ENCODE results near the gene SPINT3. TPM values are rescaled to one million over a fixed set of nuclear protein-coding genes. Genes with fewer than 3 reads are reported as not detected.
A peak's percentile ranks its signal among the peaks of the same experiment; 100 is the strongest.
"Not testable (repeated sequence)": the region's sequence is repeated elsewhere in the genome, so short reads cannot be mapped to it uniquely, and the experiment has no call there.

The SPINT3 gene
- total RNA-seq, 1 donor: not detected

DNA sequence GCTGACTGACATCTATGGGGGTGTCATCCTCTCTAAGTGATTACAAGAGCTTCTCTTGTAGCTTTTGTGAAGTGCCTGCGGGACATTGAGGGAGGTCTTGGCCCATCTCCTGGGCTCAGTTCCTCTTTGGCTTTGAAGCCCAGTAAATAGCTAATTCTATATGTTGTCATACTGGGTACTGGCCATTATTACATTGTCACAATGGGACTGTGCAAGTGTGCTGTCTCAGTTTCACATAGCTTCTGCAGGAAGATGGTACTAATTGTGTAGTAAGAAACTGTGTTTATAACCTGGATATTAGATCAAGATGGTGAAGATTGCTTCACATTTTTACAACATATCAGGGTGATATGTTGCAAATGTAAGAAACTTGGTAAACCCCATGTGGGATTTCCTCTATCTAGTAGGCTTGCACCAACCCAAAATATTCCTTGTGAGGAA is 19.9 kb downstream of the SPINT3 start:
- TF ChIP-seq, protein P1, sequence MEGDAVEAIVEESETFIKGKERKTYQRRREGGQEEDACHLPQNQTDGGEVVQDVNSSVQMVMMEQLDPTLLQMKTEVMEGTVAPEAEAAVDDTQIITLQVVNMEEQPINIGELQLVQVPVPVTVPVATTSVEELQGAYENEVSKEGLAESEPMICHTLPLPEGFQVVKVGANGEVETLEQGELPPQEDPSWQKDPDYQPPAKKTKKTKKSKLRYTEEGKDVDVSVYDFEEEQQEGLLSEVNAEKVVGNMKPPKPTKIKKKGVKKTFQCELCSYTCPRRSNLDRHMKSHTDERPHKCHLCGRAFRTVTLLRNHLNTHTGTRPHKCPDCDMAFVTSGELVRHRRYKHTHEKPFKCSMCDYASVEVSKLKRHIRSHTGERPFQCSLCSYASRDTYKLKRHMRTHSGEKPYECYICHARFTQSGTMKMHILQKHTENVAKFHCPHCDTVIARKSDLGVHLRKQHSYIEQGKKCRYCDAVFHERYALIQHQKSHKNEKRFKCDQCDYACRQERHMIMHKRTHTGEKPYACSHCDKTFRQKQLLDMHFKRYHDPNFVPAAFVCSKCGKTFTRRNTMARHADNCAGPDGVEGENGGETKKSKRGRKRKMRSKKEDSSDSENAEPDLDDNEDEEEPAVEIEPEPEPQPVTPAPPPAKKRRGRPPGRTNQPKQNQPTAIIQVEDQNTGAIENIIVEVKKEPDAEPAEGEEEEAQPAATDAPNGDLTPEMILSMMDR (IDR thresholded peaks at IDR 0.05; ENCODE audit: insufficient read depth, low read length): no peak
- no peak for DNase-seq (ENCODE audit: low read depth)
- no peak overlapping the region for H3K4me3 ChIP-seq (ENCODE audit: low read depth, low read length)

DNA sequence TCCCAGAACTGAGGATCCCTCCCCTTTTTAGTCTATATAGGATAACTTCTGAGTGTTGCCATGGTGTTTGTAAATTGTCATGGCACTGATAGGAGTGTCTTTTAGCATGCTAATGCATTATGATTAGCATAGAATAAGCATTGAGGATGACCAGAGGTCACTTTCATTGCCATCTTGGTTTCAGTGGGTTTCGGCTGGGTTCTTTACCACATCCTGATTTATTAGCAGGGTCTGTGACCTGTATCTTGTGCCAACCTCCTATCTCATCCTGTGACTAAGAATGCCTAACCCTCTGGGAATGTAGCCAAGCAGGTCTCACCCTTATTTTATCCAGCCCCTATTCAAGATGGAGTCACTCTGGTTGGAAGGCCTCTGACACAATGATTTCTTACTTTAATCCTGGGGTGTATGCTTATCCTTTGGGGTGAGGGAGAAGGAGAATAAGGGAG is 26.3 kb downstream of the SPINT3 start:
- peak; percentile 48 for DNase-seq (ENCODE audit: low read depth)
- TF ChIP-seq, protein P1 (IDR thresholded peaks at IDR 0.05; ENCODE audit: insufficient read depth, low read length): no peak
- no peak overlapping the region for H3K4me3 ChIP-seq (ENCODE audit: low read depth, low read length)

DNA sequence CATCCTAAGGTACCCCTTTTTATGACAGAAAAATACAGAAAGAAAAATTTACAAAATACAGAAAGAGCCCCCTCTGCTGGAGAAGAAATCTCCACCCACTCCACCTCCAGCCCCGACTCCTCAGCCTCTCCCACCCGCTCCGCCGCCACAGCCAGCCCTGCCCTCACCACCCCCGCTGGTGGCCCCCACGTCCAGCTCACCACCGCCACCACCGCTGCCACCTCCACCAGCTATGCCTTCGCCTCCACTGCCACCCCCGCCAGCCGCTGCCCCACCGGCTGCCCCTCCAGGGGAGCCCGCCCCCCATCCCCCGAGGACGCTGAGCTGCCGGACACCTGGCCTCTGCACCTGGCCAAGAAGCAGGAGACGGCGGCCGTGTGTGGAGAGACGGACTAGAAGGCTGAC is 28.2 kb downstream of the SPINT3 start:
- DNase-seq (ENCODE audit: low read depth): no peak
- H3K4me3 ChIP-seq (ENCODE audit: low read depth, low read length): no peak overlapping the region
- TF ChIP-seq, protein P1 (IDR thresholded peaks at IDR 0.05; ENCODE audit: insufficient read depth, low read length): no peak

DNA sequence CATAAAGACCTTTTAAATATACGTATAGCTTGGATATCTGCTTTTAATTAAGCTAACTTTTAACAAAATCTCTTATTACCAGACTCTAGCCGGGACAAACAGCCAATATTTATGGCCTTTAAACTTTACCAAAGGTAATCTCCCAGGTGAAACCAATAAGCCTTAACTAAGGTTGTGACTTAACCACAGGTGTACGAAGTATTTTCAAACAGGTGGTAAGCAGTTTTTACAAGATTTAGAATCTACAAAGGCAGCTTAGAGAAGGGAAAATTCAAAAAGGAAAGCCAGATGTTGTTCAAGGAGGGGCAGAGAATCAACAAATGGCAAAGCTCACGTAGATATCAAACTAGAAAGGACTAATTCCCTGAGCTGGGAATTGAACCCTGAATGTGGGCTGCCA is 30.0 kb downstream of the SPINT3 start:
- no peak overlapping the region for H3K4me3 ChIP-seq (ENCODE audit: low read depth, low read length)
- TF ChIP-seq, protein P1 (IDR thresholded peaks at IDR 0.05; ENCODE audit: insufficient read depth, low read length): no peak
- no peak for DNase-seq (ENCODE audit: low read depth)

DNA sequence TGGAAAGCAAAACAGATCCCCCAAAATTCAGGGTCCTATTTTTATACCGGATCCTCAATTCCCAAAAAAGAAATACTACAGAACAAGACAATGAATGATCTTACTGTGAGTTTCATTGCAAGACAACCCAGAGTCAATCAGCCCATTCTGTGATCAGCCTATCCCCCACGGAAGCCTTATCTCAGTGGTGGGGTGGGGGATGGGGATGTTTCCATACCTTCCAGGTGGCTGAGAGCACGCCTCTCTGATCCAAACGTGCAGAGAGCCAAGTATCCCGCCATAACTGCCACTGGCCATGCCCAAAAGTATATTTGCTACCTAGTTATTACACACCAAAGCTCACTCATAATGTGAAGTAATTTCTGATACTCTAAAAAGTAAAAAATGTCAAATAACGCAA is 30.7 kb downstream of the SPINT3 start:
- H3K4me3 ChIP-seq (ENCODE audit: low read depth, low read length): no peak overlapping the region
- TF ChIP-seq, protein P1 (IDR thresholded peaks at IDR 0.05; ENCODE audit: insufficient read depth, low read length): no peak

DNA sequence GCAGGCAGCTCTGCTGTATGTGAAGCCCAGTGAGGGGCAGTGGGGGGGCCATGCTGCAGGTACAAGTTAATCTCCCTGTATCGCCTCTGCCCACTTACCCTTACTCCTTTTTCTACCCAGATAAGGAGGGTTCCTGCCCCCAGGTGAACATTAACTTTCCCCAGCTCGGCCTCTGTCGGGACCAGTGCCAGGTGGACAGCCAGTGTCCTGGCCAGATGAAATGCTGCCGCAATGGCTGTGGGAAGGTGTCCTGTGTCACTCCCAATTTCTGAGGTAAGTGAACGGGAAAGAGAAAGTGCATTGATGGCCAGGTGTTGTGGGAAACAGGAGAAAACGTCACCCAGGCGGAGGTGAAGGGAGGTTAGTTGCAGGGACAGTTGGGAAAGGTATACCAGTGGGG is 35.6 kb downstream of the SPINT3 start:
- no peak for DNase-seq (ENCODE audit: low read depth)
- TF ChIP-seq, protein P1 (IDR thresholded peaks at IDR 0.05; ENCODE audit: insufficient read depth, low read length): no peak
- H3K4me3 ChIP-seq (ENCODE audit: low read depth, low read length): no peak overlapping the region

More for the DNA sequence above, 30.7 kb downstream of the SPINT3 start:
- DNase-seq (ENCODE audit: low read depth): no peak

DNA sequence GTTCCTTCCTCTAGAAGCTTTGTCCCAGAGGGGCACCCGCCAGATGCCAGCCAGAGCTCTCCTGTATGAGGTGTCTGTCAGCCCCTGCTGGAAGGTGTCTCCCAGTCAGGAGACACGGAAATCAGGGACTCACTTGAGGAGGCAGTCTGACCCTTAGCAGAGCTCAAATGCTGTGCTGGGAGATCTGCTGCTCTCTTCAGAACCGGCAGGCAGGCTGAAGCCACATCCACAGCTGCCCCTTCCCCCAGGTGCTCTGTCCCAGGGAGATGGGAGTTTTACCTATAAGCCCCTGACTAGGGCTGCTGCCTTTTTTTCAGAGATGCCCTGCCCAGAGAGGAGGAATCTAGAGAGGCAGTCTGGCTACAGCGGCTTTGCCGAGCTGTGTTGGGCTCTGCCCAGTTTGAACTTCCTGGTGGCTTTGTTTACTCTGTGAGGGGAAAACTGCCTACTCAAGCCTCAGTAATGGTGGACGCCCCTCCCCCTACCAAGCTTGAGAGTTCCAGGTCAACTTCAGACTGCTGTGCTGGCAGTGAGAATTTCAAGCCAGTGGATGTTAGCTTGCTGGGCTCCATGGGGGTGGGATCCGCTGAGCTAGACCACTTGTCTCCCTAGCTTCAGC is 37.8 kb downstream of the SPINT3 start:
- not testable (repeated sequence) for H3K4me3 ChIP-seq (ENCODE audit: low read depth, low read length); DNase-seq (ENCODE audit: low read depth)

DNA sequence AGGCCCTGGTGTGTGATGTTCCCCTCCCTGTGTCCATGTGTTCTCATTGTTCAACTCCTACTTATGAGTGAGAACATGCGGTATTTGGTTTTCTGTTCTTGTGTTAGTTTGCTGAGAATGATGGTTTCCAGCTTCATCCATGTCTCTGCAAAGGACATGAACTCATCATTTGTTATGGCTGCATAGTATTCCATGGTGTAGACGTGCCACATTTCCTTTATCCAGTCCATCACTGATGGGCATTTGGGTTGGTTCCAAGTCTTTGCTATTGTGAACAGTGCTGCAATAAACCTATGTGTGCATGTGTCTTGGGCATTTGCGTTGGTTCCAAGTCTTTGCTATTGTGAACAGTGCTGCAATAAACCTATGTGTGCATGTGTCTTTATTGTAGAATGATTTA is 43.1 kb downstream of the SPINT3 start:
- not testable (repeated sequence) for DNase-seq (ENCODE audit: low read depth)

More for the DNA sequence above, 43.1 kb downstream of the SPINT3 start:
- not testable (repeated sequence) for H3K4me3 ChIP-seq (ENCODE audit: low read depth, low read length)
